GM12875 (cell line): Measurements from ENCODE around the gene NCKAP1.

Experiments used
- H3K4me3 ChIP-seq: one replicate; pipeline ENCODE4 v1.5.1; 2011; ENCODE audit warnings: low read depth, low read length, control low read depth
- TF ChIP-seq, protein P1 (sequence below): IDR thresholded peaks from 2 replicates; pipeline ENCODE4 v1.5.1; 2011; ENCODE audit warnings: low read depth, mild to moderate bottlenecking, control low read depth, inconsistent platforms, low read length, moderate library complexity, borderline replicate concordance; ENCODE audit not compliant: insufficient read depth

NCKAP1 gene

DNA sequence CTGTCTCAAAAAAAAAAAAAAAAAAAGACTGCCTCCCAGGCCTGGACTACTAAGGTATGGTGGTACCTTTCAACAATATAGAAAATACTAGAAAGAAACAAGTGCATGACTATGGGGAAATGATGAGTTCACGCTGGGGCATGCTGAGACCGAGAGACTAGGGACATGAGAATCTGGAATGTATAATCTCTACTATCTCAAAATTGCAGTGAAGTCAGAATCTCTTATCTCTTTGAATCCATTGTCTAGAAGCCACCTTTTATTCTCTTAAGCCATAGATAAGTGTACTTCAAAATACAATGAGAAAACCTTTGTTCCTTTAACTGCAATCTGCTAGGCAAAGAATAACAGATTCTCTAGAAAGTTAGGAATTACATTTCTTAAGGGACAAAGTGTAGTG, 177.4 kb downstream of the NCKAP1 start:
- H3K4me3 ChIP-seq: no peak overlapping the region
- TF ChIP-seq, protein P1, sequence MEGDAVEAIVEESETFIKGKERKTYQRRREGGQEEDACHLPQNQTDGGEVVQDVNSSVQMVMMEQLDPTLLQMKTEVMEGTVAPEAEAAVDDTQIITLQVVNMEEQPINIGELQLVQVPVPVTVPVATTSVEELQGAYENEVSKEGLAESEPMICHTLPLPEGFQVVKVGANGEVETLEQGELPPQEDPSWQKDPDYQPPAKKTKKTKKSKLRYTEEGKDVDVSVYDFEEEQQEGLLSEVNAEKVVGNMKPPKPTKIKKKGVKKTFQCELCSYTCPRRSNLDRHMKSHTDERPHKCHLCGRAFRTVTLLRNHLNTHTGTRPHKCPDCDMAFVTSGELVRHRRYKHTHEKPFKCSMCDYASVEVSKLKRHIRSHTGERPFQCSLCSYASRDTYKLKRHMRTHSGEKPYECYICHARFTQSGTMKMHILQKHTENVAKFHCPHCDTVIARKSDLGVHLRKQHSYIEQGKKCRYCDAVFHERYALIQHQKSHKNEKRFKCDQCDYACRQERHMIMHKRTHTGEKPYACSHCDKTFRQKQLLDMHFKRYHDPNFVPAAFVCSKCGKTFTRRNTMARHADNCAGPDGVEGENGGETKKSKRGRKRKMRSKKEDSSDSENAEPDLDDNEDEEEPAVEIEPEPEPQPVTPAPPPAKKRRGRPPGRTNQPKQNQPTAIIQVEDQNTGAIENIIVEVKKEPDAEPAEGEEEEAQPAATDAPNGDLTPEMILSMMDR: no peak
